Lower lobe of right lung (tissue), 2 donors: ENCODE measurements around the gene FAS. TPM values are rescaled to one million over a fixed set of nuclear protein-coding genes. Genes with fewer than 3 reads are reported as not detected.
"Not testable (repeated sequence)": the region's sequence is repeated elsewhere in the genome, so short reads cannot be mapped to it uniquely, and the experiment has no call there.

Experiments
- ATAC-seq, 2 donors: fragments of 200-7000 bp; cut with Tn5 transposase; one replicate each; pipeline ENCODE4 v1.9.1; 2020 to 2022; ENCODE audit warnings: mild to moderate bottlenecking in 2 of 2, moderate library complexity in 2 of 2
- DNase-seq: peaks from one replicate; pipeline ENCODE4 v3.0.0-alpha.2; 2020
- H3K27ac ChIP-seq: fragments of 200-600 bp; one replicate; pipeline ENCODE4 v1.8.0; 2022
- H3K27me3 ChIP-seq: fragments of 200-600 bp; one replicate; pipeline ENCODE4 v1.8.0; 2022; ENCODE audit warnings: low read depth
- H3K36me3 ChIP-seq: fragments of 200-600 bp; one replicate; pipeline ENCODE4 v1.8.0; 2022; ENCODE audit warnings: mild to moderate bottlenecking
- H3K4me1 ChIP-seq: fragments of 200-600 bp; one replicate; pipeline ENCODE4 v1.8.0; 2022
- H3K4me3 ChIP-seq: fragments of 200-600 bp; one replicate; pipeline ENCODE4 v1.8.0; 2022; ENCODE audit warnings: mild to moderate bottlenecking
- H3K9me3 ChIP-seq: fragments of 200-600 bp; one replicate; pipeline ENCODE4 v1.8.0; 2022
- intact Hi-C: fragments of 100-400 bp; cut with DNase I; formaldehyde crosslinking; loops from one replicate; pipeline ENCODE4 v1.11.0; 2022
- total RNA-seq: library from RNA; stranded (reverse); fragmentation: NEBNext Ultra II Directional; extraction: Animal tissue kit (Norgen Biotek cat#: 25700); gene quantifications from one replicate; pipeline ENCODE4 v1.2.1, GENCODE V29; 2021
- TF ChIP-seq, protein P1 (sequence below): fragments of 200-600 bp; IDR thresholded peaks from one replicate; pipeline ENCODE4 v1.8.0; 2022; ENCODE audit warnings: antibody characterized with exemption, mild to moderate bottlenecking
- donor health status: DM: no; HTN: yes; CAD: no; lungs with severe emphysema.

Gene FAS
- total RNA-seq, 1 donor from 2014 or later = 35.7 TPM

DNA sequence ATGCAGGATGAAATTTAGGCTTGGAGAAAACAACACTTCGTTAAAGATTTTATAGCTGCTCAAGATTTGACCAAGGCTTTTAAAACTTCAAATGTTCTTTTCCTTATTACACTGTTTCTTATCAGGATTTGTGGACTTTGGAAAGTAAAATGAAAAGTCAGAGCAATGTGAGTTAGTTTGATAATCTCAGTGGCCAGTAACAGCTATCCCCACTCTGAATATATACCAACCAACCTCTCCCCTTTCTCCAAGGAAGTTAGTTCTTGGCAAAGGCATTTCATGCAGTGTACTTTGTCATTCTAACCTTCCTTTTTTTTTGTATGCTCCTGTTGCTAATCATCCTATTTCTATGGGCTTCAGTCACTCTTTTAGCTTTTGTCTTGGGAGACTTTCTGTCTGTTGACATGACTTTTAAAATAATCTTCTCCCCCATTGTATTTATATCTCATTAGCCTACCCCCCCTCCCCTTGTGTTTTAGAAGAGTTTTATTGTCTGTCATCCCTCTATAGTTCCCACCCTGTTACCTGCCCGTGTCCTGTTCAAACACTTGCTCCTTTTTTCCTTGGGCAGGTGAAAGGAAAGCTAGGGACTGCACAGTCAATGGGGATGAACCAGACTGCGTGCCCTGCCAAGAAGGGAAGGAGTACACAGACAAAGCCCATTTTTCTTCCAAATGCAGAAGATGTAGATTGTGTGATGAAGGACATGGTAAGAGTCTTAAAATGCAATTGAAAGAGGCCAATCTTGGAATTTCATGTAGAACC is 16.7 kb downstream of the FAS start:
- Histone ChIP-seq H3K27me3 (no peaks in the 10 kb centered on the region), H3K4me1 (peaks cover 13% of the 10 kb centered on the region), H3K36me3 (peaks cover 68% of the 10 kb centered on the region), H3K4me3 (no peak overlapping the region), H3K27ac (no peak overlapping the region), H3K9me3 (no peaks in the 10 kb centered on the region)
- TF ChIP-seq, protein P1, sequence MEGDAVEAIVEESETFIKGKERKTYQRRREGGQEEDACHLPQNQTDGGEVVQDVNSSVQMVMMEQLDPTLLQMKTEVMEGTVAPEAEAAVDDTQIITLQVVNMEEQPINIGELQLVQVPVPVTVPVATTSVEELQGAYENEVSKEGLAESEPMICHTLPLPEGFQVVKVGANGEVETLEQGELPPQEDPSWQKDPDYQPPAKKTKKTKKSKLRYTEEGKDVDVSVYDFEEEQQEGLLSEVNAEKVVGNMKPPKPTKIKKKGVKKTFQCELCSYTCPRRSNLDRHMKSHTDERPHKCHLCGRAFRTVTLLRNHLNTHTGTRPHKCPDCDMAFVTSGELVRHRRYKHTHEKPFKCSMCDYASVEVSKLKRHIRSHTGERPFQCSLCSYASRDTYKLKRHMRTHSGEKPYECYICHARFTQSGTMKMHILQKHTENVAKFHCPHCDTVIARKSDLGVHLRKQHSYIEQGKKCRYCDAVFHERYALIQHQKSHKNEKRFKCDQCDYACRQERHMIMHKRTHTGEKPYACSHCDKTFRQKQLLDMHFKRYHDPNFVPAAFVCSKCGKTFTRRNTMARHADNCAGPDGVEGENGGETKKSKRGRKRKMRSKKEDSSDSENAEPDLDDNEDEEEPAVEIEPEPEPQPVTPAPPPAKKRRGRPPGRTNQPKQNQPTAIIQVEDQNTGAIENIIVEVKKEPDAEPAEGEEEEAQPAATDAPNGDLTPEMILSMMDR = no peak
- intact Hi-C loops = no loop called here
- no peak for DNase-seq
- ATAC-seq = no peak

DNA sequence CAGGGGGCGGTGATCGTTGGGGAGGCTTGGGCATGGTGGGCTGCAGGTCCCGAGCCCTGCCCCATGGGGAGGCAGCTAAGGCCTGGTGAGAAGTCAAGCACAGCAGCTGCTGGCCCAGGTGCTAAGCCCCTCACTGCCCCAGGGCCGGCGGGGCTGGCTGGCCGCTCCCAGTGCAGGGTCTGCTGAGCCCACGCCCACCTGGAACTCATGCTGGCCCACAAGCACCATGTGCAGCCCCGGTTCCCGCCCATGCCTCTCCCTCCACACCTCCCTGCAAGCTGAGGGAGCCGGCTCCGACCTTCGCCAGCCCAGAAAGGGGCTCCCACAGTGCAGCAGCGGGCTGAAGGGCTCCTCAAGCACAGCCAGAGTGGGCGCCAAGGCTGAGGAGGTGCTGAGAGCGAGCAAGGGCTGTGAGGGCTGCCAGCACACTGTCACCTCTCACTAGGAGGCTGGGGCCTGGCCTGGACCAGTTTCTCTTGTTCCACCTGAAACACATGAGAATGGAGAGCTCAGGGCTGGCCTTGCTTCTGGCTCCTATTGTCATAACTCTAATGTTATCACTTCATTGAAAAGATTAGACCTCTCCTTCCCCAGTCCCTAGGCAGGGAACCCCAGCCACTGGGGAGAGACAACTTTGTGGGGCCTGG is 28.2 kb downstream of the FAS start:
- H3K27ac ChIP-seq, ATAC-seq, intact Hi-C loops, H3K9me3 ChIP-seq, DNase-seq, H3K27me3 ChIP-seq, H3K4me3 ChIP-seq, H3K4me1 ChIP-seq: not testable (repeated sequence)
- H3K36me3 ChIP-seq = peaks cover 77% of the 10 kb centered on the region

DNA sequence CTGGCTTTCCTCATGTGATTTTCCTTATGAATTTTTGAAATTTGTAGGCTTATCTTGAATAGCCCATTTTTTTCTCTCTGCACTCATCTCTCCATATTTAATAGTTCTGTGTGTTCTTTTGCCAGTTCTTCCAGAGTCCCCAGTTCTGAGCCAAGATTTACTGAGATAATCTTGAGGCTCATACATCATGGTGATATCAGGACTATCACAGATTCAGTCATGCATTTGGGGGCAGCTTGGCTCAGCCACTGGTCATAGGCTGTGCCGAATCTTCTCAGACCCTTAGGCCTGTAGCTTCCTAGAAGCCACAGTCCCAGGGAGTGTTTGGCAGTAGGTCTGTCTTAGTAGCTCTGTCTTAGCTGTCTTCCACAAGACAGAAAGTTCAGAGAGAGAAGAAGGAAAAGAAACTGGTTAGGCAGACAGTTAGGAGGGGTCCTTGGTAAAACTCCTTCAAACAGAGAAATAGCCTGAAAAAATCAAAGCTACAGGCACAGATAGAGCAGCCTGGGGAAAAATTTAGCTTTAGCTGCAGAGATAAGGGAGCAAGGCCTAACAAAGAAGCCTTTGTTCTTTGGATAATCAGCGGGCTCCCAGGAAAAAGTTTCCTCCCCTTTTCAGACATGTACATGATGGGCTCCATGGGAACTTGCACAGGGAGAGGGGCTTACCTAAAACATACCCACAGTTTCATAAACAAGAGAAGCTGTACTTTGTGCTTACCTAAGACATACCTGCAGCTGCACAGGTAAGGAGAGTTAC is 29.1 kb downstream of the FAS start:
- TF ChIP-seq, protein P1 = no peak
- Histone ChIP-seq H3K27me3 (no peaks in the 10 kb centered on the region), H3K9me3 (no peaks in the 10 kb centered on the region), H3K36me3 (peaks cover 67% of the 10 kb centered on the region), H3K4me3 (no peak overlapping the region), H3K27ac (no peak overlapping the region), H3K4me1 (no peaks in the 10 kb centered on the region)
- intact Hi-C loops = loop anchor here (10.0 kb wide), 1 partner anchor 195 kb away; no protein-coding TSS in a partner anchor
- DNase-seq = no peak
- no peak for ATAC-seq

- ATAC-seq, H3K27me3 ChIP-seq, H3K4me3 ChIP-seq, H3K9me3 ChIP-seq, H3K27ac ChIP-seq, DNase-seq, H3K4me1 ChIP-seq: not testable (repeated sequence)
- H3K36me3 ChIP-seq = peaks cover 50% of the 10 kb centered on the region
- intact Hi-C loops = loop anchor here (10.0 kb wide), 1 partner anchor 193 kb away; no protein-coding TSS in a partner anchor
These were observed 30.9 kb downstream of the FAS start for GRCh38 chr10:89021526-89021925.

GRCh38 chr10:89022734-89023133 is 32.1 kb downstream of the FAS start:
- Histone ChIP-seq H3K4me3 (no peak overlapping the region), H3K9me3 (no peaks in the 10 kb centered on the region), H3K4me1 (no peaks in the 10 kb centered on the region), H3K36me3 (peaks cover 38% of the 10 kb centered on the region), H3K27me3 (no peaks in the 10 kb centered on the region), H3K27ac (peak overlapping the region; percentile 50)
- intact Hi-C loops = loop anchor here (10.0 kb wide), 1 partner anchor 192 kb away; no protein-coding TSS in a partner anchor
- ATAC-seq (peak; percentile 88 to 92), DNase-seq (no peak)
- TF ChIP-seq, protein P1 = no peak

- ATAC-seq (no peak), DNase-seq (no peak)
- peaks cover 10% of the 10 kb centered on the region for H3K4me1 ChIP-seq
- no peaks in the 10 kb centered on the region for H3K9me3 ChIP-seq
- H3K4me3 ChIP-seq = no peak overlapping the region
- no peaks in the 10 kb centered on the region for H3K27me3 ChIP-seq
- no peak overlapping the region for H3K27ac ChIP-seq
- intact Hi-C loops = loop anchor here (10.0 kb wide), 1 partner anchor 189 kb away; no protein-coding TSS in a partner anchor
- TF ChIP-seq, protein P1 = no peak
- peaks cover 13% of the 10 kb centered on the region for H3K36me3 ChIP-seq
These were observed 34.9 kb downstream of the FAS start for GRCh38 chr10:89025453-89025852.
